HG03045 (cell line): Measurements from ENCODE around the gene DPH7.
A peak's percentile ranks its signal among the peaks of the same experiment; 100 is the strongest.
"Not testable (repeated sequence)": the region's sequence is repeated elsewhere in the genome, so short reads cannot be mapped to it uniquely, and the experiment has no call there.

Experiments used
- ATAC-seq: cut with Tn5 transposase; IDR thresholded peaks from one replicate; pipeline ENCODE4 v1.9.1; 2021; ENCODE audit warnings: mild to moderate bottlenecking, moderate library complexity; ENCODE audit not compliant: unreplicated experiment

The DPH7 gene

GRCh38 chr9:137606734-137607138 lies 28.0 kb upstream of the DPH7 start:
- ATAC-seq, result no peak

DNA sequence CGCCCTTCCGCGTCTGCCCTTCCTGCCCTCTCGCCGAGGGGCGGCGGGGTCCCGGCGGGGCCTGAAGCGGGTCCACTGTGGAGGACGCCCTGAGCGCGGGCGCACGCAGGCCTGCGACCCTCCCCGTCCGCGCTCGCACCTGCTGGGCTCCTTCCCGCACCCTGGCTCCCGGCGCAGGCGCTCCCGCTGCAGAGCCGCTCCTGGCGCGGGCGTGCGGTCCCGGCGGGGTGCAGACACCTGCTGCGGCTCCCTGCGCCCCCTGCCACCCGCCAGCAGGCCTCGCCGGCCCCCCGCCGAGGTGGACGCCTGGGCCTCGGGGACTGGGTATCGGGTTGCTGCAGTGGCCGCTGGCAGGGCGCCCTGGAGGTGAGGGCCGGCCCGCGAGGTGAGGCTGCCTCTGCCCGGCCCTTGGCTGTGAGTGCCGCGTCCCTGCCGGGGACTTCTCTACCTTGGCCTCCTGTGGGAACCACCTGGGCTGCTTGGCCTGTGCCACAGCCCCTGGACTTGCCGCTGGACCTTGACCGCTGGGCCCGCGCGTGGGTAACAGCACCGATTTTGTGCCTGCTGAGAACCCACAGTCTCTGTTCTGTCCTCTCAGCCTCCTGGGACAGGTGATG lies 27.4 kb upstream of the DPH7 start:
- peak; percentile 3 for ATAC-seq

- ATAC-seq, result peak; percentile 70
Measured at GRCh38 chr9:137605121-137606004, 26.6 kb upstream of the DPH7 start, which contains the start of gene ARRDC1. TSS of gene ARRDC1 (plus strand) at chr9:137605686. CDS start at chr9:137605718, 32 bp downstream.

- ATAC-seq, result no peak
Measured at GRCh38 chr9:137604345-137605086, 25.8 kb upstream of the DPH7 start.

DNA sequence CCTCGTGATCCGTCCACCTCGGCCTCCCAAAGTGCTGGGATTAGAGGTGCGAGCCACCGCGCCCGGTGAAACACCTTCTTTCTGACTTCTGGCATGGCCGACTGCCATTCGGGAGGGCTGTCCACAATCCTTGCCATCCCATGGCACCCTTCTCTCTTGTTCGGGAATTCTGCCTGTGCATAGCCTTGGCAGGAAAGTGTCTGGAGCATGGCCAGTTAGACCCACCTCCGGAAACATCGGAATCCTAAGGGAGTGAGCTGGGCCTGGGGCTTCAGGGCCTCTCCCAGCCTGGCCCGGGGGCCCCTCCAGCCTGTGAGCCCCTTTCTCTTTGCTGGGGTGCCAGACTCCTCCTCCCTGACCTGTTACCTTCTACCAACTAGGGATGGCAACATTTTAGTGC lies 25.2 kb upstream of the DPH7 start:
- no peak for ATAC-seq

DNA sequence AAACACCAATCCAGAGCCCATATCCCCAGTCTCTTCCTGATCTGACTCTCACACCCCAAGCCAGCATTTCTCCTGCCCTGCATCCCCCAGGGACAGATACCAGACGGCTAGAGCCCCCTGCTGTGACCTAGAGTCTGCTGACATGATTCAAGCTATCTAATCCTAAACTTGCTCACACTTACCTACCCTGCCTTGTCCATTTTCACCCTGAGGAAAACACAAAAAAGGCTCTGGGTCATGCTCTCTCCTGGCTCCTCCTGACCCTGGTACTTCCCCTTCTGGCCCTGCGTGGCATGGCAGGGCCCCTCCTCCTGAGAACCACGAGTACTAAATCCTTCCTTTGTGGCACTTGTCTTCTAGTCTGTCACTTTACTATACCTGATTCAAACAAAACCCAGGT lies 23.9 kb upstream of the DPH7 start:
- no peak for ATAC-seq

DNA sequence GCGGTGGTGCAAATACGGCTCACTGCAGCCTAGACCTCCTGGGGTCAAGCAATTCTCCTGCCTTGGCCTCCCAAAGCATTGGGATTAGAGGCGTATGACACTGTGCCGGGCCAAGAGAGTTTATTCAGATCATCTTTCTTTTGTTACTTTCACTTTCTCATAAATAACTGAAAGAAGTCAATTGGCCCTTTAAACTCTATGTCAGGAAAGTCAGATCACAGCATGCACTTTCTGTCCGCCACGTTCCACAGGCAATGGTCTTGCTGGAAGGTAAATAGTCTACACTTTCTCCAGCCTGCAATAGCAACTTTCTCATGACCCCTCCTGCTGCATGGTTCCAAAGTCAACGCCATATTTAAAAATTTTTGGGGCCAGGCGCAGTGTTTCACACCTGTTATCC lies 20.2 kb upstream of the DPH7 start:
- ATAC-seq, result no peak

DNA sequence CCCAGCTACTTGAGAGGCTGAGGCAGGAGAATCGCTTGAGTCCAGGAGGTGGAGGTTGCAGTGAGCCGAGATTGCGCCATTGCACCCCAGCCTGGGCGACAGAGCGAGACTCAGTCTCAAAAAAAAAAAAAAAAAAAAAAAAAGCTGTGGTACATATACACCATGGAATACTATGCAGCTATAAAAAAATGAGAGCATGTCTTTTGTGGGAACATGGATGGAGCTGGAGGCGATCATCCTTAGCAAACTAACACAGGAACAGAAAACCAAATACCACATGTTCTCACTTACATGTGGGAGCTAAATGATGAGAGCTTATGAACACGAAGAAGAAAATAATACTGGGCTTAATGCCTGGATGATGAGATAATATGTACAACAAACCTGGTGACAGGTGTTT lies 17.9 kb upstream of the DPH7 start:
- not testable (repeated sequence) for ATAC-seq

GRCh38 chr9:137593176-137593575 lies 14.5 kb upstream of the DPH7 start:
- ATAC-seq, result no peak

DNA sequence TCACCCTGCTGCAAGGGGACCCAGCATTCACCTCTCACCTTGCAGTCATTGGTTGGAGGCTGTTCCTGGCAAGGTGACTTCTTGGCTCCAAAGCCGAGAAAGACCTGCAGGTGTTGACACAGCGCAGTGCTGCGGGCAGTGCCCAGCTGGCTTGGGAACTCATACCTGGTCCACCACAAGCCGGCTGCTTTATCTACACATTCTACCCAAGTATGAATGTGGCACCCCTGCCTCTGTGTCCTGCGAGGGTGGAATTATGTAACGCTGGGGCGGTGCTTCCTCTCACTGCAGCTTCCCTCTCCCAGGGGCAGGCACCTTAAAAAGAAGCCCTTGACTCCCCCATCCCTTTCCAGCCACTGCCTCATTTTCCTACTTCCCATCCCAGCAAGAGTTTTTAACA lies 14.0 kb upstream of the DPH7 start:
- no peak for ATAC-seq

DNA sequence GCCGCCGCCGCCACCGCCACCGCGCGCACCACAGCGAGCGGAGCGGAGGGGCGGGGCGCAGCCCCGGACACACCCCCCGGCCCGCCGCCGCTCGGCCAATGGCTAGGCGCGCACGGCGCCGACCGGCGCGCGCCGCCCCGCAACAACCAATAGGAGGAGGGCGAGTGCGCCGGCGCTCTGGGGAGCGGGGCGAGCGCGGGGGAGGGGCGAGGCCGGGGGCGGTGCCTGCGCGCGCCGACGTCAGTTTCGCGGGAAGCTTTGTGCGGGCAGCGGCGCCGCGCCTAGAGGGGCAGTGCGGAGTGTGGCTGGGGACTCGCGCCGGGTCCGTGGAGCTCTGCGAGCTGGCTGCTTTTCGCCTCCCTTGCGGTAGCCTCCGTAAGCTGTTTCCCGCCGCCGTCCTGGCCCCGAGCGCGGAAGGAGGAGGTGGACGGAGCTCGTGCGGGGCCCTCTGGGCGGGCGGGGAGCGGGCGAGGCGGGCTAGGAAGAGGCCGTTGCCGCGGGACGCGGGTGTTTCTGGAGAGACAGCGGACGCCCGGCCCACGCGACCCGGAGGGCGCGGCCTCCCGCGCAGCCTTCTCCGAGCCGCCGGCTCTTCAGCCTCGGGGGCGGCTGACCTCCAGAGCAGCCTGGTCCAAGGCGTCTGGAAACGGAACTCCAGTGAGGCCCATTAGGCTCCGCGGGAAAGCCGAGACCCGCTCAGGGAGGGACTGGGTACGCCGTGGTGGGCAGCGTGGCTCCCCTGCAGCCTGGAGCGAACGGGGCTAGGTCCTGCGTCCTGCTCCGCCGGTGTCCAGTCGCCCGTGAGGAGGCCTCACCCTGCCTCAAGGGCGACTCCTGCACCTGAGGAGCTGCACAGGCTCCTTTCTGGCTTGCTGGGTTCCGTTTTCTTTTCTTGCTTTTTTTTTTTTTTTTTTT lies 12.0 kb upstream of the DPH7 start, which contains the start of gene ZMYND19:
Gene ZMYND19, minus strand, starts transcription at position 44 of the 915 bp plus-strand sequence. CDS start 249 bp downstream, outside the sequence.
- ATAC-seq, result peak; percentile 80

GRCh38 chr9:137590123-137590468 lies 11.4 kb upstream of the DPH7 start:
- ATAC-seq, result no peak

DNA sequence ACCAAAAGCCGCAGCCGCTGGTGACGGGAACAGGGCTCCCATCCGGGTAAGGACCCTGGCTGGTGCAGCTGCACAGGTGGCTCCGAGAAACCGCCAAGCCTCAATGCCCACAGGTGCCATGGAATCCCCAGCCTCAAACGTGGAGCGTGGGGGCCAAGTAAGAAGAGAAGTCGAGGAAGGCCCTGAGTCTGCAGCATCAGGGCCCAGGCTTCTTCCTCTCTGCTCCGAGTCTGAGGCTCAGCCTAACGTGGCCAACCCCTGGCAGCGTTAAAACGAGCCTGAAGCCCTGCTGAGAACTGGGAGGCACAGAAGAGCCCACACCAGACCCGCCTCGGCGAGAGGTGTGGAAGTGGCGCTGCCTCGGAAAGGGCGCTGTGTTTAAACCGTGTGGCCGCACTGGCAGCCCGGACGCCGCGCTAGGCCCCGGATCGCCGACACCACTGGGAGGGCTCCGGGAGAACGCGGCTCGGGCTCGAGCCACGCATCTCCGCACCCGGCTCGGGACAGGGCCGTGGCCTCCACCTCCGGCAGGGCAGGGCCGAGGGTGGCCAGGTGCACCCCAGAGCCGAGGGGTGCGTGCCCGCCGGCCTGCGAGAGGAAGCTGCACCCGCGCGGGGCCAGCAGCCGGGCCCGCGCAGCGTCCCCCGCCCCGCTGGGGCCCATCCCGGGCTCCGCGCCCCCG lies 10.9 kb upstream of the DPH7 start:
- ATAC-seq, result peak; percentile 10

GRCh38 chr9:137588891-137589290 lies 10.2 kb upstream of the DPH7 start:
- no peak for ATAC-seq

- no peak for ATAC-seq
Measured at GRCh38 chr9:137588311-137588710, 9.6 kb upstream of the DPH7 start.

DNA sequence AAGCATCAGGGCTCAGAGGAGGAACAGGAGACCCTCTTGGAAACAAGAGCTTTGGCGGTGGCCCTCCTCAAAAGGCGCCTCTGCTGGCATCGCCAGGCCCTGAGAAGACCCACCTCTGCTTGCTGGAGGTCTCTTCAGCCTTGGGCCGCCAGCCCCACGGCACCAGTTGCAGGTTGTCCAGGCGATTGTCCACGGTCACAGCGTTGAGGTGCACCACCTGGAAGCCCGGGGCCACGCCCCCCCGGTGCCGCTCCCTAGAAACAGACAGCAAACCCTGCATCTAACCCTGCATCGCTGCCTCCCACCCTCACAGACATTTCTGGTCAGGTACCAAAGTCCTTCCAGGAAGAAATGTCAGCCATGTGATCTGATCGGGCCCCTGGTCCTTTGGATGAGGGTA lies 8.1 kb upstream of the DPH7 start:
- no peak for ATAC-seq

DNA sequence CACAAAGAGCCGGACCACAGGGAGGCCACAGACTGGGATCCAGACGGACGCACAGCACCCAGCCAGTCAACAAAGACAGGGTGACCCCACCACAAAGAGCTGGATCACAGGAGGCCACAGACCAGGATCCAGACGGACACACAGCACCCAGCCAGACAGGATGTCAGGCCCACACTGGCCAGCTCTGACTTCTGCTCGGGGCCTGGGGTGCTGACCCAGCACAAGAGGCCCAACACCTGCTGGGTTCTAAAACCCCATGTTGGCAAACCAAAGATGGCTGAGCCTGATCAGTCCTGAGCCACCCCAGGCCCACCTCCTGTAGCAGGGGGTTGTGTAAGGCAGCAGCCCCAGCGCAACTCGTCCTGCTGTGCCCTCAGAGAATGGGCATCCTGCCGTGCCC lies 5.2 kb upstream of the DPH7 start:
- no peak for ATAC-seq

DNA sequence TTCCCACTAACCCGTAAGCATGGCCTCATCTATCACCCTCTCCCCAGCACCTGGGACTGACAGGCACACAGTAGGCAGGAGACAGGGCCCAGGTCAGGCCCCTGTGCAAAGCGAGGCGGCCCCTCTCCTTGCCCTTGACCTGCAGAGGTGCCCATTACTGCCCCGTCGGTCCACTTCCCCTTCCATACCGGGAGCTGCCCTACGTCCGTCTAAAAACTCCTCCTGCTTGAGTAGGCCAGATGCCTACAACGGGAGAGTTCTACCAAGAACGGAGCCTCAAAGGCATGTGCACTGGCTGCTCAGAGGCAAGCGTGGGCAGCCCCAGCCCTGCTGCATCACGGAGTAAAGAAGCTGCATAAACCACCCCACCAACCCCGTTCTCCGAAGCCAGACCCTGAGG lies 4.6 kb upstream of the DPH7 start:
- ATAC-seq, result no peak

- no peak for ATAC-seq
Measured at GRCh38 chr9:137582286-137582860, 3.6 kb upstream of the DPH7 start.
